ENCODE data around the gene HOXA6. TPM values are rescaled to one million over a fixed set of nuclear protein-coding genes. Genes with fewer than 3 reads are reported as not detected.
A peak's percentile ranks its signal among the peaks of the same experiment; 100 is the strongest.

Gene HOXA6
- total RNA-seq, 1 experiment from 2014 or later, result not detected

- no peak for DNase-seq (ENCODE audit: low spot score)
Observed at GRCh38 chr7:27139334-27140125, 8.0 kb downstream of the HOXA6 start.

DNA sequence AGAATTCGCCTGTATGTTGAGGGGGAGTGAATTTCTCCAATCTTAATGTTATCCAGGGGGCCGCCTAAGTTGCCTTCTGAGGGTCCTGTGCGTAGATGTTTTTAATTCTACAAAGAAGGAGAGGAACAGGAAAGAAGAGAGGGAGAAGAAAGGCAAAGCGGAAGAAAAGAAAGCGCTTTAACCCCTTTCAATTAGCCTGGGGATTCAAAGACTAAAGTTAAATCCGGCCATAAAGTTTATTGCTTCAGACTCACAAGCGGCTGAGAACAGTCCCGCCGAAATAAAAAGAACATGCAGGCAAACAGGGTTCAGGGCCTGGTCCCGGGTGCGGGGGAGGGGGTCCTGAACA lies 8.6 kb downstream of the HOXA6 start:
- no peak for DNase-seq (ENCODE audit: low spot score)

DNA sequence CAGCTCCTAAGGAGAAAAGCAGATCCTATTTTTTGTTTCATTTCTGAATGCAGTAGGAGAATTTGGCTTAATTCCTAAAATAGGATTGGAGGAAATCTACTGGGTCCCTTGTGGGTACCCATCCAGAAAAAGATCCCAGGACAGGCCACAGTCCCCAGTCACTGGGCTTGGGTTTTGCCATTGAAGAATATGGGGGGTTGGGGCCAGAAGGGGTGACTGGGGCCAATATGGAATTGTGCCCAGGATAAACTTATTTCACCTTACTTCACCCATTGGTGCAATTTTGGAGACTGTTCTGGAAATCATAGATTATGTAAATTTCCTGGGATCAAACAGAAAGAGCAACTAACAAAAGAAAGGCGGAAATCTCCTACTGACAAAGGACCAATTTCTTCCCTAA lies 9.1 kb downstream of the HOXA6 start:
- DNase-seq (ENCODE audit: low spot score), result no peak

DNA sequence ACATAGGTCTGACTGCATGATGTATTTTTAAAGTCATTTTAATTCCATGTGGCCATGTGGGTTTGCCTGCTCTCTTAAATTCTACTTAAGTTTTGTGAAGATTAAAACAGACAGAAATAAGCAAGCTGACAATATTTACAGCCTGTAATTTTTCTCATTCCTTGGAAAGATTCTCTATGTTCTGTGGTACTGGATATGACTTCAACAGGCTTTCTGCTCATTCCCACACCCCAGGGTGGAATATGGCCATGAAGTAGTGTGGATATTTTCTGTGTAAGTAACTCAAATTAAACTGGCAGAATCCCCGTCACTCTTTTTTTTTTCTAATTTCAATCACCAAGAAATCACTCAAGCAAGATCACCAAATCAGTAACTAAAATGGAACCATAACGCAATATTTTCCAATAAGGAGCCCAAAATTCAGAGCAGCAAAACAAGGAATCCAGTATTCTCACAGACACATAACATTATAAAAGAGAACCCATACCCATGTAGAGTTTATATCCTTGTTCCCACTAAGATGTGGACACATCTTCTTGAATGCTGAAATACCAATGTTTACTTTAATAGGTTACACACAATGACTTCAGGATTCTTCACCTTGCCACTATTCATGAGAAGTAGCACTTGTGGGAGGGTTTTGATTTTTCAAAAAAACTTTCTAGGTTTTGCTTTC lies 9.8 kb downstream of the HOXA6 start:
- no peak for DNase-seq (ENCODE audit: low spot score)

DNA sequence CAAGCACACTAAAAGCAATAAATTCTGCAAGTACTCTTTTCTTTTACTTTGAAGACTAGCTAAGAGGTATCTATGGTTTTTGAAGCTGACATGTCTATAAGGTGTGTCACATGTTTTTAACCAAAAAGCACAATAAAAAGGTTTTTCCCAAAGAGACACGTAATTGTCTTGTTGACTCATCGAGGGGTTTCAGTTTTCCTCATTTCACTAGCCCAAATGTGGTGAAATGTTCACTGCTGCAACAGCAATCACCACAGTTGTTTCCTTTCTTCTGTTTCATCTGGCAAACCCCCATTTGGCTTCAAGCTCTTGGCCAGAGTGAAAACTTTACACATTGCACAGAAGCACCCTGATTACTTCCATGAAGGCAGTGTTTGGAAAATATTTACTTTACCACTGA lies 13.2 kb downstream of the HOXA6 start:
- peak; percentile 69 for DNase-seq (ENCODE audit: low spot score)

GRCh38 chr7:27133409-27134231 lies 14.0 kb downstream of the HOXA6 start:
- DNase-seq (ENCODE audit: low spot score), result no peak

DNA sequence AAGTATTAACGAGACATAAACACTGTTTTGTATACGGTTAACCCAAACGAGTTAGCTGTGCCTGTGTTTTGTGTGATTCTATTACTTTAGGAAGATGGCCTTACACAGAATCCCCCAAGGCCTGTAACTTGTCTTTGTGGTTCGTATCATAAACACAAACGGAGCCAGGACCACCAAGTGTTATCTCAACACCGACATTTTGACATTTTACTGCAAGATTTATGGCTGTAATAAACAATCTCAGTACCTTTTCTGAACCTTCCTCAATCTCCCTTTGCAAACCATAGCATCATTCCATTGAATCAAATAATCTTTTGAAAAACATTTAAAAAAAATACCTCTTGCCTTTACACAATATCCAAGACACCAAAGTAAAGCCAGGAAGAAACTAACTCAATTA lies 14.6 kb downstream of the HOXA6 start:
- DNase-seq (ENCODE audit: low spot score), result no peak

DNA sequence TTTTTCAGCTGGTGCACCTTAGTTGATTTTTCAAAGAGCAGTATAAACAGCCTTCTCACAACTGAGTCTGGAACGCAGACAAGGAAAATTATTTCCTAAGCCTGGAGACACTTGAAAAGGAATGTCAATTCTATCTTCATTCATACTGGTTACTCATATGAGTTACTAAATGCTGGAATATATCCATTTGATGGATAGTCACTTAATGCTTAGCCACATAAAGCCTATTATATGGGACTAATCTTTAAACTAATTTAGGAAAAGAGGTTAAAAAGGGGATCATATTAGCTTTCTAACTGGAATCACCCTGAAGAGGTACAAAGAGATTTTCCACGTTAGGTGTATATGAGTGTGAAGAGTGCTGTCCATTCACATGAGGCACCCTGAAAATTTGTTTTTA lies 15.4 kb downstream of the HOXA6 start:
- DNase-seq (ENCODE audit: low spot score), result no peak

DNA sequence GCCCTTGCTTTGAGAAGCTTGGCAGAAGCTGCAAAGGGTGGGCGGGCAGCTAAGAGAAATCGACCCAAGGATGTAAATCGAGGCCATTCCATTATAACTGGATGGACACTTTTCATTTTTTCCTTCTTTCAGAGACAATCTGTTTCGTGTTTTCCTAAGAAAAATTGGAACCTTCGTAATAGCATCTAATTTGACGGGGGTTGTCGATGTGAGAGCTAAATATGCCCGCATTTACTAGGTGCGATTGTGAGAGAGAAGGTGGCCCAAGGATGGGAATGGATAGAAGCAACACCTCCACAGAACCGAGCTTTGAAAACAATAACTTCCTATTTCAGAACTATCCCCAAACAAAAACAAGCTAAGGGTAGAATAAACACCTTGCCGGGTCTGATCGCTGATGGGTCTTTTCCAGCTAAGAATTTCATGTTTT lies 16.2 kb downstream of the HOXA6 start:
- no peak for DNase-seq (ENCODE audit: low spot score)

GRCh38 chr7:27130540-27131389 lies 16.8 kb downstream of the HOXA6 start, which contains the start of gene HOXA4:
Gene HOXA4 (minus strand): TSS chr7:27130757. CDS start chr7:27130733, 24 bp downstream.
- DNase-seq (ENCODE audit: low spot score), result peak; percentile 82

GRCh38 chr7:27129729-27130539 lies 17.6 kb downstream of the HOXA6 start:
- no peak for DNase-seq (ENCODE audit: low spot score)

DNA sequence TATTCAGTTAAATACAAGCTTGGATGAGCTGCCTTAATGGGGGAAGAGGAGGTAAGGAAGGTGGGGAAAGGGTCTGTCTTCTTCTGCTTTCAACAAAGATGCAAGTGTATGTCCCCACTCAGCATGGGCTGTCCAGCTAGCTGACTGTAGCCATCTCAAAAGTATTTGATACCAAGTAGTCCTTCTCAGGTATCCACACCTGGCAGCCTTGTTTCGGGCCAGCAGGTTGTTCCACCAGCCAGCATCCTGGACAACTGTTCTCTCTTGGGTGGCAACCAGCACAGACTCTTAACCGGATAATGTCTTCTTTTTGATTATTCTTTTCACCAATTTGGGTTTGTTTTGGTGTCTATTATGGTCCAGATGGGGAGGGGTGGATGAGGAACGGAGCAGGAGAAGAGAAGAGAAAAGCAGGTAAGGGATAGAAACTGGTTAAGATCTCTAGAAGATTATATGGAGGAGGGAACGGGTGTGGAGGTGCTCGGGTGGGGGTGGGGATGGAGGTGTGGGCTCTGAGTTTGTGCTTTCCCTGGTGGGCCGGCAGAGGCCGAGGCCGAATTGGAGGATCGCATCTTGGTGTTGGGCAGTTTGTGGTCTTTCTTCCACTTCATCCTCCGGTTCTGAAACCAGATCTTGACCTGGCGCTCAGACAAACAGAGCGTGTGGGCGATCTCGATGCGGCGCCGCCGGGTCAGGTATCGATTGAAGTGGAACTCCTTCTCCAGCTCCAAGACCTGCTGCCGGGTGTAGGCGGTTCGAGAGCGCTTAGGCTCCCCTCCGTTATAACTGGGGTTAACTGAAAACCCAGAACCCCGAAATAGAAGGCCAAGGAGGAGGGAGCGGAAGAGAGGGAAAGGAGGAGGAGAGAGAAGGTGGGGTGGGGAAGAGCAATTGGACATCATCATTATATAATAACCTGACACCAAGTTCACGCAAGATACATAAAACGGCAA lies 18.5 kb downstream of the HOXA6 start:
- DNase-seq (ENCODE audit: low spot score), result no peak

GRCh38 chr7:27128034-27128433 lies 19.5 kb downstream of the HOXA6 start:
- no peak for DNase-seq (ENCODE audit: low spot score)

DNA sequence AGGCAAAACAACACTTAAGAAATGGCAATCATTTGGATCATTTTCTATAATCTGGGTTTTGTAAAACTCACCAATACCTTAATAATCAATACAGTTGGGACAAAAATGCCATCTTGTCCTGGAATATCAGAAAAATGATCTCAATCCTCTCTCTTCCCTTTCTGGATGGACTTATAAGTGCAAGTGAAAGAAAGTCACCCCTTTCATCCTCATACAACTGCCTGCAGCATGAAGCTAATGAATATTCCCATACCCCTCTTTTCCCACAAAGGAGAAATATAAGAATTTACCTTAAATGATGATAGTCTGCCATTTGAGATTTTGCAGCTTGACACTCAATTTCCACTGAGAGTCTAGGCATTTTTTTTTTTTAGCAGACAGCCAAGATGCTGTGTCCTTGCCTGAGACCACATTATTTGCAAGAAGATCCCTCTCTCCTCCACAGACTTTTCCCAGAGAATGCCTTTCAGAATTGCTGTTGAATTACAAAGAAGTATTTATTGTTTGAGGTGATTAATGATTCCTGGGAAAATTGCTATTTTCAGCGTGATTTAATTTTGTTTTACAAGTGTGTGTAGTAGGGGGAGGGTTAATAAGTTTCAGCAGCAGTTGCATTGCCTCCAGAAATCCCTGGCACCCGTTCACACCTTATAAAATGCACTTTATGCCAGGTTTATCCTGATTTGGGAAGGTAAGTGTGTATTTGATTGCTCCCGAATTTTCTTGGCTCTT lies 20.8 kb downstream of the HOXA6 start:
- DNase-seq (ENCODE audit: low spot score), result no peak

DNA sequence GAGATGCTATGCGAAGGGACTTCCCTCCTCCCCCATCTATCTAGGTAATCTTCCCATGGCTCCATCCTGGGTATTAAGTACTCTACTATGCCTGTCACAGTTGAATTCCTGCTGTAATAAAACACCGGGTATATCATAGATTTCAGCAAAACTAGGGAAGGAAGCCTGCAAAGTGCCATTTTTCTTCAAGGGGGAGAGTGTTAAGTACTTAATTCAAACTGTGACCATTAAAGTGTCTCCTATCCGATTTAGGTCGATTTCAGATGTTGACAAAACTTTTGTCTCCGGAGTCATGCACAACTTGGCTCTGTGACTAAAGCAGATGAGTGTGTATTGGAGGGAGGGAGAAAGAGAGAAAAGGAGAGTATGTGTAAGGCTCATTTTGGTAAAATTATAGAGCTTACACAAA lies 21.6 kb downstream of the HOXA6 start:
- no peak for DNase-seq (ENCODE audit: low spot score)

GRCh38 chr7:27124902-27125689 lies 22.5 kb downstream of the HOXA6 start:
- no peak for DNase-seq (ENCODE audit: low spot score)

DNA sequence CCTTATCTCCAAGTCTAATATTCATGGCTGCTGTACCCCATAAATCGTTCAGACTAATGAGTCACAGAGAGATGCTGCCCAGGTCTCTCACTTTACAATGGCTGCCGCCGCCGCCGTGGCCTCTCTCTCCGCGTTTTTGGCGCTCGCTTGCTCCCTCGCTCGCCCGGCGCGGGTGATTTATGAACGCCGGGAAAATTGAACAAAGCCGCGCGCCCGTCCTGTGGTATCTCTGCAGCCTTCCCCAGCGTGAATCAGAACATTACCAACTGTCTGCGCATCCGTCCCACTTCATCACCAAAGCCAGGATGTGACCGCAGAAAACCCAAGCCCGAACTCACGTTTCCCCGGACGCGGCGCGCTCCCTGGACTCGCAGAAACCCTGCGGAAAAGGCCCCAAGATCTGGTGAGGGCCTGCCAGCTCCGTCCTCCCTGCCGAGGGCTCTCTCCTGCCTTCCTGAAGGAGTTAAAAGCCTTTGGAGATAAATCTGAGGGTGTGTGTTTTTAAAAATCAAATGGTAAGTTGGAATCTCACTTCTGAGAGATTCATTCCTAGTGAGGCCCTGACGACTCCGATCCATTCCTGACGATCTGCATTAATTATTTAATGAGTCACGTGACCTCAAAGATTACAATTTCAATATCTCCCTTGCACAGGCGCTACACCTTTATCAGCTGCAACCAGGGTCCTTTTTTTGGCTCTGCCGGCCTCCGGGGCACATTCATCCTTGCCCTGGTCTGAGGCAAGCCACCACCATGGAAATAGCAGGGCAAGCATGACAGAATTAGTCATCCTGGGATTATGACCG lies 23.3 kb downstream of the HOXA6 start:
- DNase-seq (ENCODE audit: low spot score), result peak; percentile 94

Measured in A172 (cell line).